PC-3 (cell line): ENCODE data around the gene MOAP1.

ENCODE experiments used
- CTCF ChIP-seq: fragments of 300-600 bp; sonication (generic); conservative IDR thresholded peaks from 2 replicates; pipeline ENCODE4 v1.5.1; 2017; ENCODE audit warnings: antibody characterized with exemption, low read depth, mild to moderate bottlenecking, low read length
- EZH2phosphoT487 ChIP-seq: fragments of 300-600 bp; sonication (generic); IDR thresholded peaks from 2 replicates; pipeline ENCODE4 v1.6.1; 2018; ENCODE audit warnings: mild to moderate bottlenecking, antibody characterized with exemption, low read length, borderline replicate concordance

- TF ChIP-seq CTCF (no peak), EZH2phosphoT487 (no peak)
Measured at GRCh38 chr14:93175492-93175891, 9.2 kb downstream of the MOAP1 start.
